HepG2 (cell line): ENCODE results near the gene MAN1B1. TPM values are rescaled to one million over a fixed set of nuclear protein-coding genes. Genes with fewer than 3 reads are reported as not detected.

Source experiments
- AHR ChIP-seq: IDR thresholded peaks from 2 replicates; pipeline ENCODE4 v1.6.1; 2018; ENCODE audit warnings: missing genetic modification reagents, missing compliant biosample characterization
- ARNTL ChIP-seq: sonication (generic); formaldehyde crosslinking; IDR thresholded peaks from 2 replicates; pipeline ENCODE4 v1.4.0; 2020; ENCODE audit warnings: mild to moderate bottlenecking, missing genetic modification reagents
- FOSL2 ChIP-seq: sonication (generic); formaldehyde crosslinking; IDR thresholded peaks from 2 replicates; pipeline ENCODE4 v1.4.0; 2020; ENCODE audit warnings: missing genetic modification reagents
- MEIS1 ChIP-seq: sonication (generic); formaldehyde crosslinking; IDR thresholded peaks from 2 replicates; pipeline ENCODE4 v1.9.0; 2021; ENCODE audit warnings: mild to moderate bottlenecking, missing genetic modification reagents, moderate library complexity, borderline replicate concordance
- NFE2L2 ChIP-seq: fragments of 150-350 bp; IDR thresholded peaks from 2 replicates; pipeline ENCODE4 v1.6.1; 2014; ENCODE audit warnings: low read length
- PAWR ChIP-seq: sonication (generic); formaldehyde crosslinking; IDR thresholded peaks from 2 replicates; pipeline ENCODE4 v1.4.0; 2020; ENCODE audit warnings: missing genetic modification reagents, mild to moderate bottlenecking, borderline replicate concordance
- PHB2 ChIP-seq: fragments of 450-650 bp; IDR thresholded peaks from 2 replicates; pipeline ENCODE4 v1.6.1; 2018; ENCODE audit not compliant: partially characterized antibody
- RXRB ChIP-seq: IDR thresholded peaks from 2 replicates; pipeline ENCODE4 v1.6.1; 2016; ENCODE audit warnings: borderline replicate concordance, missing genetic modification reagents, missing compliant biosample characterization
- SRF ChIP-seq: IDR thresholded peaks from 2 replicates; pipeline ENCODE4 v1.6.1; 2011; ENCODE audit warnings: mild to moderate bottlenecking, low read depth, low read length, moderate library complexity
- SRSF4 ChIP-seq: fragments of 200-400 bp; formaldehyde crosslinking; IDR thresholded peaks from one replicate; pipeline ENCODE4 v1.6.1; 2018; ENCODE audit warnings: mild to moderate bottlenecking, low read depth, low read length, moderate library complexity; ENCODE audit not compliant: poor library complexity, severe bottlenecking
- ZFP1 ChIP-seq: IDR thresholded peaks from 2 replicates; pipeline ENCODE4 v1.6.1; 2016
- ZNF224 ChIP-seq: sonication (generic); formaldehyde crosslinking; IDR thresholded peaks from 2 replicates; pipeline ENCODE4 v1.5.0; 2020; ENCODE audit warnings: mild to moderate bottlenecking, missing genetic modification reagents
- ZNF331 ChIP-seq: sonication (generic); formaldehyde crosslinking; IDR thresholded peaks from 2 replicates; pipeline ENCODE4 v1.4.0; 2020; ENCODE audit warnings: missing genetic modification reagents
- ZNF33B ChIP-seq: sonication (generic); formaldehyde crosslinking; IDR thresholded peaks from 2 replicates; pipeline ENCODE4 v1.5.1; 2020; ENCODE audit warnings: mild to moderate bottlenecking, missing genetic modification reagents
- ZNF589 ChIP-seq: sonication (generic); formaldehyde crosslinking; conservative IDR thresholded peaks from 2 replicates; pipeline ENCODE4 v1.8.0; 2022; ENCODE audit warnings: mild to moderate bottlenecking, moderate library complexity, missing genetic modification reagents
- ZNF670 ChIP-seq: sonication (generic); formaldehyde crosslinking; IDR thresholded peaks from 2 replicates; pipeline ENCODE4 v1.8.0; 2022; ENCODE audit warnings: mild to moderate bottlenecking, missing genetic modification reagents, borderline replicate concordance
- ZSCAN25 ChIP-seq: sonication (generic); formaldehyde crosslinking; IDR thresholded peaks from 2 replicates; pipeline ENCODE4 v1.8.0; 2022; ENCODE audit warnings: mild to moderate bottlenecking, missing genetic modification reagents
- polyA plus RNA-seq, 8 experiments: library from polyadenylated mRNA; depleted of rRNA in 3 of 8; stranded (reverse) in 7 of 8; unstranded in 1 of 8; fragments of >200 nt; fragmentation: Illumina TruSeq in 4 of 8; extraction: Trizol in 4 of 8; gene quantifications; 2 replicates each; pipeline versions ENCODE4 v1.2.1 to v1.2.3, GENCODE V29; 2011 to 2016; ENCODE audit warnings: low read depth in 4 of 8, missing spikeins in 1 of 8, mixed read lengths in 1 of 8; ENCODE audit not compliant: insufficient read depth in 1 of 8
- total RNA-seq, 5 experiments: library from RNA; depleted of rRNA; stranded (reverse); fragments of >200 nt; fragmentation: Illumina TruSeq; extraction: Trizol; gene quantifications; 2 replicates each; pipeline ENCODE4 v1.2.3, GENCODE V29; 2016; ENCODE audit warnings: low read depth in 1 of 5
- TF ChIP-seq, protein P1 (sequence below): sonication (generic); IDR thresholded peaks from 2 replicates; pipeline ENCODE4 v1.6.1; 2016; ENCODE audit warnings: low read depth, borderline replicate concordance
- TF ChIP-seq, protein P2 (sequence below): sonication (generic); formaldehyde crosslinking; IDR thresholded peaks from 2 replicates; pipeline ENCODE4 v1.5.0; 2020; ENCODE audit warnings: missing genetic modification reagents
- TF ChIP-seq, protein P3 (sequence below): sonication (generic); formaldehyde crosslinking; IDR thresholded peaks from 2 replicates; pipeline ENCODE4 v1.5.1; 2020; ENCODE audit warnings: missing genetic modification reagents, mild to moderate bottlenecking, borderline replicate concordance
- TF ChIP-seq, protein P4 (sequence below): sonication (generic); formaldehyde crosslinking; IDR thresholded peaks from 2 replicates; pipeline ENCODE4 v1.4.0; 2020; ENCODE audit warnings: missing genetic modification reagents

Gene MAN1B1
- total and polyA plus RNA-seq, 2 of the 13 experiments (the other 11 are each of a cell fraction or from before 2014, with no cell fraction given) = 48.9 to 59.5 TPM

DNA sequence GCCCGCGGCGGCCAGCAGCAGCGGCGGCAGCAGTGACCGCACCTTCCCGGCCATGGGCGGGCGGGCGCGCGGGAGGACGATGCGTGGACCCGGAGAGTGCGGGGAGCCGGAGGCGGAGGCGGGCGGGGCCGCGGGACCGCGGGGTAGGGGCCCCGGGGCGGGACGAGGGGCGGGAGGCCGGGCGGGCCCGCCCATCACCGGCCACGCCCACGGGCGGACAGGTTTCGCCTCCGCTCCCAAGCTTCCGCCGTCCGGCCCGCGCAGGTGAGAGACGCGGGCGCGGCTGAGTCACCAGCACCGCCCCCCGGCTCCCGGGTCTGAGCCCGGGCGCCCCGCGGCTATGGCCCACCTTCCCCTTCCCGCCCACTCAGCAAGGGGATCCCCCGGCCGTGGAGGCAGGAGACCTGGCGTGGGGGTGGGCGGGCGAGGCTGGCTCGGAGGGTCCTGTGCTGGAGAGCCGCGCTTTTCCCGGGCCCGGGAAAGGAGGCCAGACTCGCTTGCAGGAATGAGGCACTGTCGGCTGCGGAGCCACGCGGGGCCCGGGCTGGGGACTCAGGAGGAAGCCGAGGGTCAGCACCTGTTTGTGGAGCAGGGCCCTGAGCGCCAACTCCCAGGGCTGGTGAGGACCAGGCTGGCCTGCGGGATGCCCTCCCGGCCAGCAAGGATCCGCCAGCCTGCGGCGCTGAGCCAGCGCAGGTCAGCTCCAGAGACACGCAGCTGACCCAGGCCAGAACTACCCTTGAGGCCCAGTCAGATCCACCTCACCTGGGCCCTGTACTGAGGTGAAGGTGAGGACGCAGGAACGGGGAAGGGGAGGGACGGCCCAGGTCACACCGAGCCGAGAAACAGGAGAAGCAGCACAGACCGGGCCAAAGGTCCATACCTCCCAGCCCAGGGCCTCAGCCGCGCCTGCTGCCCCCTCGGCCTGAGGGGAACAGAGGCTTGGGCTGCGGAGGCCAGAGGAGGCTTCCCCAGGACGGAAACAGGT lies 32.5 kb upstream of the MAN1B1 start, which contains the start of gene ENTPD2 (continued):
- TF ChIP-seq, protein P1, sequence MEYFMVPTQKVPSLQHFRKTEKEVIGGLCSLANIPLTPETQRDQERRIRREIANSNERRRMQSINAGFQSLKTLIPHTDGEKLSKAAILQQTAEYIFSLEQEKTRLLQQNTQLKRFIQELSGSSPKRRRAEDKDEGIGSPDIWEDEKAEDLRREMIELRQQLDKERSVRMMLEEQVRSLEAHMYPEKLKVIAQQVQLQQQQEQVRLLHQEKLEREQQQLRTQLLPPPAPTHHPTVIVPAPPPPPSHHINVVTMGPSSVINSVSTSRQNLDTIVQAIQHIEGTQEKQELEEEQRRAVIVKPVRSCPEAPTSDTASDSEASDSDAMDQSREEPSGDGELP = no peak; the same call in 1 of the 2 replicates
- TF ChIP-seq ZNF670 (CRISPR knock-in tag) (no peak), MEIS1 (CRISPR knock-in tag) (no peak; the same call in none of the 2 replicates), ZNF331 (CRISPR knock-in tag) (no peak), SRSF4 (no peak), FOSL2 (CRISPR knock-in tag) (peak; percentile 83), ZFP1 (CRISPR knock-in tag) (no peak), ZSCAN25 (CRISPR knock-in tag) (no peak), PAWR (CRISPR knock-in tag) (no peak), ZNF224 (CRISPR knock-in tag) (no peak), NFE2L2 (no peak), ZNF589 (CRISPR knock-in tag) (0 out of 2 replicates have a peak, but pooled peaks have one; percentile 15), ARNTL (CRISPR knock-in tag) (no peak), RXRB (CRISPR knock-in tag) (0 out of 2 replicates have a peak, but pooled peaks have one; percentile 17), ZNF33B (CRISPR knock-in tag) (no peak), SRF (no peak), AHR (peak; percentile 12; the same call in 1 of the 2 replicates), PHB2 (no peak)
- TF ChIP-seq, protein P2, sequence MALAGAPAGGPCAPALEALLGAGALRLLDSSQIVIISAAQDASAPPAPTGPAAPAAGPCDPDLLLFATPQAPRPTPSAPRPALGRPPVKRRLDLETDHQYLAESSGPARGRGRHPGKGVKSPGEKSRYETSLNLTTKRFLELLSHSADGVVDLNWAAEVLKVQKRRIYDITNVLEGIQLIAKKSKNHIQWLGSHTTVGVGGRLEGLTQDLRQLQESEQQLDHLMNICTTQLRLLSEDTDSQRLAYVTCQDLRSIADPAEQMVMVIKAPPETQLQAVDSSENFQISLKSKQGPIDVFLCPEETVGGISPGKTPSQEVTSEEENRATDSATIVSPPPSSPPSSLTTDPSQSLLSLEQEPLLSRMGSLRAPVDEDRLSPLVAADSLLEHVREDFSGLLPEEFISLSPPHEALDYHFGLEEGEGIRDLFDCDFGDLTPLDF (CRISPR knock-in tag) = peak; percentile 51; the same call in 1 of the 2 replicates
- TF ChIP-seq, protein P3, sequence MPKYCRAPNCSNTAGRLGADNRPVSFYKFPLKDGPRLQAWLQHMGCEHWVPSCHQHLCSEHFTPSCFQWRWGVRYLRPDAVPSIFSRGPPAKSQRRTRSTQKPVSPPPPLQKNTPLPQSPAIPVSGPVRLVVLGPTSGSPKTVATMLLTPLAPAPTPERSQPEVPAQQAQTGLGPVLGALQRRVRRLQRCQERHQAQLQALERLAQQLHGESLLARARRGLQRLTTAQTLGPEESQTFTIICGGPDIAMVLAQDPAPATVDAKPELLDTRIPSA (CRISPR knock-in tag) = no peak
- TF ChIP-seq, protein P4, sequence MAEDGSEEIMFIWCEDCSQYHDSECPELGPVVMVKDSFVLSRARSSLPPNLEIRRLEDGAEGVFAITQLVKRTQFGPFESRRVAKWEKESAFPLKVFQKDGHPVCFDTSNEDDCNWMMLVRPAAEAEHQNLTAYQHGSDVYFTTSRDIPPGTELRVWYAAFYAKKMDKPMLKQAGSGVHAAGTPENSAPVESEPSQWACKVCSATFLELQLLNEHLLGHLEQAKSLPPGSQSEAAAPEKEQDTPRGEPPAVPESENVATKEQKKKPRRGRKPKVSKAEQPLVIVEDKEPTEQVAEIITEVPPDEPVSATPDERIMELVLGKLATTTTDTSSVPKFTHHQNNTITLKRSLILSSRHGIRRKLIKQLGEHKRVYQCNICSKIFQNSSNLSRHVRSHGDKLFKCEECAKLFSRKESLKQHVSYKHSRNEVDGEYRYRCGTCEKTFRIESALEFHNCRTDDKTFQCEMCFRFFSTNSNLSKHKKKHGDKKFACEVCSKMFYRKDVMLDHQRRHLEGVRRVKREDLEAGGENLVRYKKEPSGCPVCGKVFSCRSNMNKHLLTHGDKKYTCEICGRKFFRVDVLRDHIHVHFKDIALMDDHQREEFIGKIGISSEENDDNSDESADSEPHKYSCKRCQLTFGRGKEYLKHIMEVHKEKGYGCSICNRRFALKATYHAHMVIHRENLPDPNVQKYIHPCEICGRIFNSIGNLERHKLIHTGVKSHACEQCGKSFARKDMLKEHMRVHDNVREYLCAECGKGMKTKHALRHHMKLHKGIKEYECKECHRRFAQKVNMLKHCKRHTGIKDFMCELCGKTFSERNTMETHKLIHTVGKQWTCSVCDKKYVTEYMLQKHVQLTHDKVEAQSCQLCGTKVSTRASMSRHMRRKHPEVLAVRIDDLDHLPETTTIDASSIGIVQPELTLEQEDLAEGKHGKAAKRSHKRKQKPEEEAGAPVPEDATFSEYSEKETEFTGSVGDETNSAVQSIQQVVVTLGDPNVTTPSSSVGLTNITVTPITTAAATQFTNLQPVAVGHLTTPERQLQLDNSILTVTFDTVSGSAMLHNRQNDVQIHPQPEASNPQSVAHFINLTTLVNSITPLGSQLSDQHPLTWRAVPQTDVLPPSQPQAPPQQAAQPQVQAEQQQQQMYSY (CRISPR knock-in tag) = no peak
